DMS114 treated with DMSO at 0.1 percent for 48 hours (cell line): ENCODE results near the gene GRID1.

Source experiments
- DNase-seq: peaks from one replicate; lab custom pipeline; 2025; ENCODE audit not compliant: unreplicated experiment; lab: John Stamatoyannopoulos, UW

Gene GRID1

GRCh38 chr10:86316274-86316835, 50.2 kb downstream of the GRID1 start:
- DNase-seq: no peak

DNA sequence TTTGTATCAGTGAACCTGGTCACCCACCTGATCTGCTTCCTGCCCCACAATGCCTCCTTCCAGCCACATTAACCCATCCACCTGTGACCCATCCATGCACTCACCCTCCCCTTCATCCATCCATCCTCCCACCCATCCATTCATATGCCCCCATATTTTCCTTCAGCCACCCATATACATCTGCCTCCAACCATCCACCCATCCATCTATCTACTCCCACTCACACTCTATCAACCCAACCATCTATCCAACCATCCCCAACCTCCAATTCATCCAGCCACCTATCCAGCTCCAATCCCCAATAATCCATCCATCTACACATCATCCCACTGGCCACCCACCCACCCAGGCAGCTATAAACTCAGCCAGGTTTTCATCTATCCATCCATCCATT, 51.0 kb downstream of the GRID1 start:
- DNase-seq: no peak

DNA sequence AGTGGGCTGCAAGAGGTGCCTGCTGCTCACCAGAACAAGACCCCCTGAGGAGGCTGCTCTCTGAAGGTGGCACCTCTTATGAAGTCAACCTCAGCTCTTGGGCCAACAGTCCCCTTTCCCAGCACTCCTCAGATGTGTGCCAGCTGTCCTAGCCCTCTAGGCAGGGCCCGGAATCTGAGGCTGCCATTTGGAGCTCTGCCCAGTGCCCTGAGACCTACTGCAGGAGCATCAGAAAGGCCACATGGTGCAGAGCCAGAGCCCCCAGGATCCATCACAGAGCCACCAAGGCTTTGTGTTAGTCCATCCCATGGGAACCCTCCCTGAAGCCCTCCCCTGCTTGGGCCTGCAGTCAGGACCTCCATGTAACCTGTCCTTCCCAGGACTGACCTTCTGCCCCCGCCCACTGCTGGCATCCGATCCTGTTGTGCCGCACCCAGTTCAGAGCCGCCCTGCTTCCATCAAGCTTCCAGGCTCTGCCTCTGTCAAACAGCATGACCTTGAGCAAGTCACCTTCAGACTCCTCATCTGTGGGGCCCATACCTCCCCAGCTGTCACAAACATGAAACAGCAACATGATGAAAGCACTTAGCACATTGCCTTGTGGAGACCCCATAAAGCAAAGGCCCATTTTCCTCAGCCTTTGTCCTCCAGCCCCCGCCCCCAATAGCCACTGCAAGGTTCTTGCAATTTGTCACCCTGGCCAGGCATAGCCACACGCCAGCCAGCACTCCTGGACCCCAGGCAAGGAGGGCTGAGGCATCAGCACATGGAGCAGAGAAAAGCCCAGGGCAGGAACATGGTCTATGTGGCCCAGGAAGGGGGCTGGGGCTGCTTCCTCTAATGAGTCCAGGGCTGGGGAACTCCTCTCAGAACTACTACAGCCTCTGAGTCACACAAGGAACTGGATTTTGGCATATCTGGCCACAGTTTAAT, 51.7 kb downstream of the GRID1 start:
- no peak for DNase-seq

DNA sequence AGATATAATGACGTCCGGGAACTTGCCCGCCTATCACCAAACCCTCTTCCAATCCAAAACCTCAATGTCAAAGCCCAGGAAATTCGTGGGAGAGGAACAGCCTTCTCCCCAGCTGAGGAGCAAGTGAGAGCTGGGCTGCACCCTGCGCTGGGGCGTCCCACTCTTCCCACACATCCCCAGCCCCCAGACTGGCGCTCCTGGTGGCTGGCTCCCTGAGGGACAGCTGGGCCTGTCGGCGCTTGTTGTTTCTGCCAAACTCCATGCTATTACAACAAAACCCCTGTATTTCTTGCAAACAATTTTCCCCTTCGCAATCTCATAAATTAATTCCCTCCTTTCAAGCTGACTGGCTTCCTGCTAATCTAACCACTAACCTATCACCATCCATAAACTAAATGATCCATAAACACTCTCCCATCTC, 53.0 kb downstream of the GRID1 start:
- no peak for DNase-seq

DNA sequence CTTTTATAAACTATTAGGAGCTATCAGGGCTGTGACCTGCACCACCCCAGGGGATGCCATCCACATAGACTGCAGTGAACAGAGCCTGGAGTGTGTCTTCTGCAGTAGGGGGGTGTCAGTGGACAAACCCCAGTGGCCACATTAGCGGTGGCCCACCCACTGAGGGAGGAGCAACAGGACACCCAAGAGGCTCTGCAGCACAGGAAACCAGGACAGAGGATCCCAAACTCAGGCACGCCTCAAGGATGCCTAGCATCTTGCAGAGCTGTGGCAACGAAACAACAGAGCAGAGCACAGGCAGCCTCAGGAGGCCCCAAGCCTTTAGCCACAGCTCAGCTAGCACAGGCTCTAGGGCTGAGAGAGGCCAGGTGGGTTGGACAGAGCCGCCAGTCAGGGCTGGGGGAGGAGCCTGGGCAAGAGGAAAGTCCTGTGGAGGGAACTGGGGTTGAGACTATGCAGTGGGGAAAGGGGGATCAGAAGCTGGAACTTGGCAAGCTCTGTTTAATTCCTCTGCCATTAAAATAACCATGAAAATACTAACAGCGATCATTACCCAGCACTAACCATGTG, 53.8 kb downstream of the GRID1 start:
- no peak for DNase-seq

- DNase-seq: no peak
Observed at GRCh38 chr10:86311906-86312305, 54.7 kb downstream of the GRID1 start.

DNA sequence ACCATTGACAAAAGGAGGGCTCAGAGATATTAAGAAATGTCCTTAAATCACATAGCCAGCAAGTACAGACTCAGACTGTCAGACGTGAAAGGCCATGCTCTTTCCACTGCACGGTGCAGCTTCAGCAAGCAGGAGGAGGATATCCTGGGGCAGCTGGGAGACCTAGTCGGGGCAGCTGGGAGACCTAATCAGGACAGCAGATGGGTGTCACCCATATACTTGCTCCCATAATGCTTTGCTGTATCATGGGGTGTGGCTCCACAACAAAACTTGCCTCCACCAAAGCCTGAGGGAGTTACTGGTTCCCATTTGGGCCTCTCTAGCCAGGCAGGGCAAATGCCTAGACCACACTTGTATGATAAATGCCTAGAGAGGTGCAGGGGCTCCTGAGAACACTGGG, 55.4 kb downstream of the GRID1 start:
- DNase-seq: no peak

GRCh38 chr10:86310702-86311101, 55.9 kb downstream of the GRID1 start:
- DNase-seq: no peak

DNA sequence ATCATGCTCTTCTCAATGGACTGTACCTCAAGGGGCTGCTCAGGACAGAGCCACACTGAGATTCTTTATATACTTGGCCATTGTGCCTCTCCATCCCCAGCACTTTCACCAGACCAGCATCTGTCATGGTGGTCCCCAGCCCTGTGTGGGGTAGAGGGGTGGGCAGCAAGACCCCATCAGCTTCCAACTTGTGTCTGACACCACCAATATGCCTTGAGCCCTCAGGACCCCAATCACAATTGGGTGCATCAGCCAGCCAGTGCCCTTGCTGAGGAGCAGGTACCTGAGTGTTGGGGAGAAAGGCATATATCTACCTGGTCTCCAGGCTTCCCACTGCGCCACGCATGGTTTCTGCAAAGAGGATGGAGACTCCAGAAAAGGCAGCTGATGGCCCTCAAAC, 56.3 kb downstream of the GRID1 start:
- no peak for DNase-seq

DNA sequence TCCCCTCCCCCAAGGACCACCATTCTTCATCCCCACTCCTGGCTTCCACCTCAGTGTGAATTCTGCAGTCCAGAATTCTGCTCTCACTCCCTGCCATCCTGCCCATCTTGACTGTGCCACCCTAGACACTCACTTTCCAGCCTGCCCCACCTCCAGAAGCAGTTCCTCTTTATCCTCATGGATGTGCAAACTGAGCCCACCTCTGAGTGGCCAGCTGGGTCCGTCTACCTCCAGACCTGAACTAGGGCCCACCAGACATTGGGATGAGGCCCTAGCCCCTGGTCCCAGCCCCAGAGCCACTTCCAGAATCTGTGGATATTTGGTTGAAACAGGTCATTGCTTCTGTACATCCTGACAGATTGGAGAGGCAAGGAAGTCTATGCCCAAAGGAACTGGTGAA, 58.5 kb downstream of the GRID1 start:
- DNase-seq: no peak

GRCh38 chr10:86306628-86307278, 59.8 kb downstream of the GRID1 start:
- DNase-seq: no peak

DNA sequence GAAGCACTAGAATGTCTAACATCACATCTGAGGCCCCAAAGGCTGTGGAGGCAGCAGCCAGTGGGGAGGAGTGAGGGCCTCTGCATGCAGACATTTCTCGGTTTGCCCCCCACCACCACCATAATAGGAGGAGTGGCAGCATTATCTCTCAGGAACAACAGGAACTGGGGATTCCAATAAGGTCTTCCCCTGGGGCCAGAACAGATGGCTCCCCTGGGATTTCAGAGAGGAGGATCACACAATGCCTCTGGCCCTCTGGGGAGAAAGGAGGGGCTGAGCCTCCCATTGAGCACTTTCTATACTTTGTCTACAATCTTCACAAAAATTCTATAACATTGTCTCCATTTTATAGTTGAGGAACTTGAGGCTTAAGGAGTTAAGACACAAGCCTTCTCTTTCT, 61.1 kb downstream of the GRID1 start:
- DNase-seq: no peak

GRCh38 chr10:86304436-86304835, 62.2 kb downstream of the GRID1 start:
- no peak for DNase-seq

DNA sequence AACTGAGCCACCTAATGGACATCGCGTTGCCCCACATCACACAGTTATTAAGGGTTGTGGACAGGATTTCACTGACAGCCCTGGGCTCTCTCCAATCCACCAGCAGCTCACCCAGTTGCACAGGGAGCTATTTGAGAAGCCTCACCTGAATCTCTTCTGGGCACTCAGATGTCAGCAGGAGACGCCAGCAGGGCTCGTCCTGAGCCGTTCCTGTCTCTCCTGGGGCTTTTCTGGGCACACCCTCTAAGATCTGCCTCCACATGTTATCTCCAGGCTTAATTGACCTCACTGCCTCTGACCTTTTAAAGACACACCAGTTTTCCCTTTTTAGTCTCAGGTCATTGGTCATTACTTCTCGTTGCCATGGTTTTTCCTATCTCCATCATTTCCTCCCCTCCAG, 63.0 kb downstream of the GRID1 start:
- DNase-seq: no peak

- DNase-seq: no peak
Observed at GRCh38 chr10:86301971-86302370, 64.6 kb downstream of the GRID1 start.

DNA sequence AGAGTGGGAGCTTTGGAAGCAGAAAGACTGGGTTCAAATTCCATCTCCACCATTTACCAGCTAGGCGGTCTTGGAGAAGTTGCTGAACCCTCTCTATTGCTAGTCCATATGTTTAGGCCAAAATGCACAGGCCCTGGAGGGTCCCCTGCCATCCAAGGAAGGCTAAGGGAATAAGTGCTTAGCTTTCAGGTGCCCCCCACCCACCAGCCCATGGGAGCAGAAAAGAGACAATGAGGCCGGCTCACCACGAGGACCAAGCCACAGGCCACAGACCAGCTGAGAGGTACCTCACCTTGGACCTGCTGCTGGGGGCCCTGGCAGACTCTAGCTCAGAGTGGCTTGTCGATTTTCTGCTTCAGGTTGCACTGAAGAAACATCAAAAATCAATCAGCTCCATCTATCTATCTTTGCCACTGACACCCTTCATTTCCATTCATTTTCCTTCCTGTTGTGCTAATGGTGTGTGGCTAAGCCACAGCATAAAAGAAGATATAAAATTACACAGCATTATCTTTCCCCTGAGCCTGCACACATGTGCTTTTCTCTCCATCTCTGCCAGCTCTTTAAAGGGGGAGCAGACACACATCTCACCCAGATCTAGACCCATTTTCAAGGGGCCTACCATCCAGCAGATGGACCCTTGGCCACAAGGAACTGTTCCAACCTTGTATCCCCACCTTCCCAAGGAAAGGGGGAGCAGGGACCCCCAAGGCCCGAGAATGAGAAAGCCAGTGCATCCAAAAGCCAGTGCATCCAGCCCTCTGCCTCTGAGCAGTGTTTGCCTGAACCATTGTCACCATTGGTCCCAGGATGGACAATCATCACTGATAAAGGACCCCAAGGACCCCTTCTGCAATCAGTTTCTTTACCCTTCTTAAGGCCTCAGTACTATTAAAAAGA, 65.4 kb downstream of the GRID1 start:
- no peak for DNase-seq

- DNase-seq: no peak
Observed at GRCh38 chr10:86300399-86300925, 66.1 kb downstream of the GRID1 start.

GRCh38 chr10:86299562-86299961, 67.0 kb downstream of the GRID1 start:
- DNase-seq: no peak

DNA sequence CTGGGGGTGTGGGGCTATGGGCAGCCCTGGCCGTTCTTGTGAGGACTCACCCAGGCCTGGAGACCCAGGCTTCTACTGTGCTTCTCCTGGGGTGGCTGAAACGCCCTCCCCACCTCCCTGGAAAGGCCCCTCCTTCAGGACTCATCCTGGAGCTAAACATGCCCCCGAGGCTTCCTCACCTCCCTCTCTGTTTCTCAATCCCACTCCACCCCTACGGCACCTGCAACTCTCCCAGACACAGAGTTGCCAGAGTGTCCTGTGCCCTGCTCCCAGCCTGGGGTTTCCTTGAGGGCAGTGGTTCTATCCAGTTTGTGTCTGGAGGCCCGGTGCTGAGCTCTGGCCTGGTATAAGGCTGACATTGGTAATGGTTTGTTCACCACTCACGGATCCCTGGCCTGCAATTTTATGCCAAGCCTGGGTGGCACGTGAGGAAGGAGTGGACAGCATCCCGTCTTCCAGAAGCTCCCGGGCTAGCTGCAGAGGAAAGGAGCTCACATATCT, 68.0 kb downstream of the GRID1 start:
- DNase-seq: no peak

DNA sequence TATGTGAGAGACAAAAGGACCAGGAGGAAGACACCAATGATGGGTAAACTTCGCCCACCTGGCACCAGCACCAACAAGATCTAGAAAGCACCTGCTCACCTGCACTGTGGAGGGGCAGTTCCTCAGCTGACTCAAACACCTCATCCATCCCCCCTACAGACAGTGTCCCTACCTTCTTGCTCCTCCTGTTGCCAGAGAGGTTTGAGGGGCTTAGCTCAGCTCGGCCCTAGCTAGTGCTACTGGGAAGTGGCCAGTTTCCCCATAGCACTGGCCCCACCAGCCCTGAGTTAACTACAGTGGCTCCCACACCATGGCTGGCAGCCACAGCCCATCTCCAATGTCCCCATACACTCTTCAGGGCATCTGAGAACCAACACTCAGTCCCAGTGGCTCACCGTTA, 70.8 kb downstream of the GRID1 start:
- DNase-seq: no peak
